Calu3 (cell line): ENCODE measurements around the gene DSCAML1. TPM values are rescaled to one million over a fixed set of nuclear protein-coding genes. Genes with fewer than 3 reads are reported as not detected.

Source experiments
- BruUV-seq: library from RNA; stranded (reverse); fragments of 400-500 nt; replicated peaks from 2 replicates; lab custom pipeline; 2021; lab: Mats Ljungman, UMichigan
- CTCF ChIA-PET: fragments of 300-600 bp; sonication (Branson Sonifier 250); formaldehyde crosslinking; loops from one replicate; lab custom pipeline; 2022; ENCODE audit warnings: antibody characterized with exemption; lab: Charles Lee
- DNase-seq: peaks from one replicate; pipeline ENCODE4 v3.0.0; 2022
- H3K27ac Mint-ChIP-seq: one replicate; pipeline ENCODE4 v1.8.0; 2022; ENCODE audit warnings: mixed read lengths; ENCODE audit not compliant: unreplicated experiment
- H3K27me3 Mint-ChIP-seq: one replicate; pipeline ENCODE4 v1.8.0; 2022; ENCODE audit warnings: mixed read lengths; ENCODE audit not compliant: unreplicated experiment
- H3K36me3 Mint-ChIP-seq: one replicate; pipeline ENCODE4 v1.8.0; 2022; ENCODE audit warnings: mild to moderate bottlenecking, moderate library complexity, mixed read lengths; ENCODE audit not compliant: insufficient read depth, unreplicated experiment
- H3K4me1 Mint-ChIP-seq: one replicate; pipeline ENCODE4 v1.8.0; 2022; ENCODE audit warnings: mild to moderate bottlenecking, low read depth, mixed read lengths; ENCODE audit not compliant: unreplicated experiment
- H3K4me3 Mint-ChIP-seq: one replicate; pipeline ENCODE4 v1.8.0; 2022; ENCODE audit warnings: mild to moderate bottlenecking, low read depth, moderate library complexity, mixed read lengths; ENCODE audit not compliant: unreplicated experiment
- H3K9me3 Mint-ChIP-seq: one replicate; pipeline ENCODE4 v1.8.0; 2022; ENCODE audit warnings: low read depth, mixed read lengths; ENCODE audit not compliant: unreplicated experiment
- intact Hi-C: fragments of 100-400 bp; cut with micrococcal nuclease; formaldehyde crosslinking; loops from one replicate; pipeline ENCODE4 v1.10.0; 2022; ENCODE audit not compliant: unreplicated experiment
- total RNA-seq: library from RNA; stranded (reverse); gene quantifications from 2 replicates; pipeline ENCODE4 v1.2.3, GENCODE V29; 2022
- TF ChIP-seq, protein P1 (sequence below): fragments of 200-600 bp; IDR thresholded peaks from one replicate; pipeline ENCODE4 v1.8.0; 2022; ENCODE audit warnings: antibody characterized with exemption; ENCODE audit not compliant: unreplicated experiment

Gene DSCAML1
- total RNA-seq, 1 experiment from 2014 or later, result 0.07 TPM

DNA sequence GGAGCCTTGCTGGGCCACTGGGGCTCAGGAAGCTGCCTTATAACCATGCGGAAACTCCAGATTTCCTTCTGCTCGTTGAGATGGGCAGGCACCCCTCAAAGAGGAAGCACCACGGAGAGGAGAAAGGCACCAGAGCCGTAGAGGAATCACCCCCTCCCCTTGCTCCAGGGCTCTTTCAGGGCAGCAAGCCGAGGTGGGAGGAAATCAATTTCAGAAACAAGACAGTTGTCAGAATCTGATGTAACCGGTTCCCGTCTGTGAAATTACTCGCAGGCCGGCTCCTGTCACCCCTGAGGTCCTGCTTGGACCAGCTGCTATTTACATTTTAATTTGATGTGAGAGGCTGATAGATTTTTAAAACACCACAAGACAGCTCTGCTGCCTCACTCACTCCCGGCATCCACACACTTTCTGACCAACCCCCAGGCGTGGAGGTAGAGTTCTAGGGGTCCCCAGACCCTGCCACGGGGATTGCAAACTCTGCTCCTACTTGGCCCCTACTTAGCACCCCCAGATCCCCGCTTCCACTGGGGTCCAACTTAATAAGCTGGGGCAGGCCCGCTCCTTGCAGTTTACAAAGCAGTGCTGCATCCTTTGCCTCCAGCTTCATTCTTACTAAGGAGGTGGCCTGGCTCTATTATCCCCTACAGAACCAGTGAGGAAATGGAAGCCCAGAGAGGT is 306.9 kb downstream of the DSCAML1 start:
- no peak overlapping the region for H3K27ac Mint-ChIP-seq
- no peaks in the 10 kb centered on the region for H3K9me3 Mint-ChIP-seq
- no TSS peak for BruUV-seq

DNA sequence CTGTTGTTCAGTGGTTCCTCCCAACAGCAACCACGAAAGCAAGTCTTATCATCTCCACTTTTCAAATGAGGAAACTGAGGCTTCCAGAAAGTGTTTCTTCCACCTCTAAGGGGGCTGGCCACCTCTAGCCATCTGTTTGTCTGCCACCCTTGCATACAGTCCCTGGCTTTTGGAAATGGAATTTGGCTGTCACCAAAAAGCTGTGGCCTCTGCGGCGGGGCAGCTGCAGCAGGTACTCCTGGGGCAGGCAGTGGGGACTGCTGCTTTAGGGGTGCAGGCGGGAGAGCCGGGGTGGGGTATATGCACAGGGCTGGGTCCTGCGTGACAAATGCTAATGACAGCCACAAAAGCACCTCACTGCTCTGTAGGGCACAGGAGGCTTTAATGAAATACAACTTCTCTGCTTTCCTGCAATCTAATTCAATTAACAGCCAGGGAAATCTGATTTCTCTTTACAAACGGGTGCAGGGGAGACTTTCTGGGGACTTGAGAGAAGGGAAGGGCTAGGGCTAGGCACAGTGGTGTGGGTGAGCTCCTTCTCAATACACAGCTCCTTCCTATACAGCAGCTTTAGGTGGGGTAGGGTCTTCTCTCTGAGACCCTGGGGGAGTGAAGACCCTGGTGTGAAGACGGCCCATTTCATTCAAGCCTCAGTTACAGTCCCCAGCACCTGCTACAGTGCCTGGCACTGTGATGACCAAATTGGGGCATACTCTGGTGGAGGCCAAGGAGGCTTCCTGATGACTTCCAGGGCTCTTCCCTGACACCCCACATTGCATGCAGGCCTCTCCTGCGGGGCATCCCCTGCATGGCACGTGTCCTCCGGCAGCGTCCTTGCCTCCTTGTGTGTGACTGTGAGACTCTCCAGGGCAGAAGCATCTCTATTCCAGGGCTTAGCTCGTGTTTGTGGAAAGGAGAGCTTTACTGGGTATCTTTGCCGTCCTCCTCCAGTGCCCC is 307.7 kb downstream of the DSCAML1 start:
- Mint-ChIP-seq H3K4me1 (no peaks in the 10 kb centered on the region), H3K27me3 (peaks cover 85% of the 10 kb centered on the region), H3K9me3 (no peaks in the 10 kb centered on the region), H3K4me3 (no peak overlapping the region), H3K27ac (no peak overlapping the region), H3K36me3 (no peaks in the 10 kb centered on the region)
- CTCF ChIA-PET, result interaction anchor here (0.6 kb wide), 1 partner anchor 112 kb away, joined by 5 read pairs; no protein-coding TSS in a partner anchor
- no peak for DNase-seq
- intact Hi-C loops, result no loop called here
- no TSS peak for BruUV-seq
- TF ChIP-seq, protein P1, sequence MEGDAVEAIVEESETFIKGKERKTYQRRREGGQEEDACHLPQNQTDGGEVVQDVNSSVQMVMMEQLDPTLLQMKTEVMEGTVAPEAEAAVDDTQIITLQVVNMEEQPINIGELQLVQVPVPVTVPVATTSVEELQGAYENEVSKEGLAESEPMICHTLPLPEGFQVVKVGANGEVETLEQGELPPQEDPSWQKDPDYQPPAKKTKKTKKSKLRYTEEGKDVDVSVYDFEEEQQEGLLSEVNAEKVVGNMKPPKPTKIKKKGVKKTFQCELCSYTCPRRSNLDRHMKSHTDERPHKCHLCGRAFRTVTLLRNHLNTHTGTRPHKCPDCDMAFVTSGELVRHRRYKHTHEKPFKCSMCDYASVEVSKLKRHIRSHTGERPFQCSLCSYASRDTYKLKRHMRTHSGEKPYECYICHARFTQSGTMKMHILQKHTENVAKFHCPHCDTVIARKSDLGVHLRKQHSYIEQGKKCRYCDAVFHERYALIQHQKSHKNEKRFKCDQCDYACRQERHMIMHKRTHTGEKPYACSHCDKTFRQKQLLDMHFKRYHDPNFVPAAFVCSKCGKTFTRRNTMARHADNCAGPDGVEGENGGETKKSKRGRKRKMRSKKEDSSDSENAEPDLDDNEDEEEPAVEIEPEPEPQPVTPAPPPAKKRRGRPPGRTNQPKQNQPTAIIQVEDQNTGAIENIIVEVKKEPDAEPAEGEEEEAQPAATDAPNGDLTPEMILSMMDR, result no peak

More for the DNA sequence above, 306.9 kb downstream of the DSCAML1 start:
- DNase-seq, result no peak
- CTCF ChIA-PET, result no interaction called here
- TF ChIP-seq, protein P1, result no peak
- H3K4me3 Mint-ChIP-seq, result no peak overlapping the region
- H3K4me1 Mint-ChIP-seq, result no peaks in the 10 kb centered on the region
- H3K36me3 Mint-ChIP-seq, result no peaks in the 10 kb centered on the region
- peaks cover 85% of the 10 kb centered on the region for H3K27me3 Mint-ChIP-seq
- intact Hi-C loops, result no loop called here

DNA sequence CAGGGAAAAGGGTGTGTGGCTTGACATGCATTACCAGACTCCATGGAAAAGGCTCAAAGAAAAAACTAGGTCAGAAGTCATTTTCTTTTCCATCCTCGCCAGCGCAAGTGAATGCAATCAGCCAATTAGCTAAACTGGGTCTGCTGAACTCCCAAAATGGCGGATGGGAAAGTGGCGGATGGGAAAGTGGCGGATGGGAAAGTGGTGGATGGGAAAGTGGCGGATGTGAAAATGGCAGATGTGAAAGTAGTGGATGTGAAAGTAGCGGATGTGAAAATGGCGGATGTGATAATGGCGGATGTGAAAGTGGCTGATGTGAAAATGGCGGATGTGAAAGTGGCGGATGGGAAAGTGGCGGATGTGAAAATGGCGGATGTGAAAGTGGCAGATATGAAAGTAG is 311.0 kb downstream of the DSCAML1 start:
- CTCF ChIA-PET, result no interaction called here
- no peak overlapping the region for H3K27ac Mint-ChIP-seq

DNA sequence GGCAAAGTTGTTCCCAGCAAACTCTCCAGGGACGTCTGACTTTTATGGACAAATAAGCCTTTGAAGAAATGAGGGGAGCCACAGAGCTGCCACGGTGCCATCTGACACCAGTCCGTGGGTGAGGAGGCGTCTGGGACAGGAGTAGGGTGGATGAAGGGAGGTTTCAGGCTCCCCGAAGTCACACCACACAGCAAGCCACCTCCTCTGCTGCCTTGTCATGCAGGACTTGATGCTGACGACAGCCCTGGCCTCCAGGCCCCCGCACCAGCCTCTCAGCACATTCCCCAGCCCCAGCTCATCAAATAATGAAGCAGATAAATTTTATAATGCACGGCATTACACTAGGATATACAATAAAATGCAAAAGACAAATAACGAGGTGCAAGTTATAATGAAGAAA is 312.9 kb downstream of the DSCAML1 start:
- no peak overlapping the region for H3K27ac Mint-ChIP-seq
- peaks cover 82% of the 10 kb centered on the region for H3K27me3 Mint-ChIP-seq
- no peaks in the 10 kb centered on the region for H3K9me3 Mint-ChIP-seq
- CTCF ChIA-PET, result no interaction called here
- no peak overlapping the region for H3K4me3 Mint-ChIP-seq
- no TSS peak for BruUV-seq
- no peak for DNase-seq
- intact Hi-C loops, result no loop called here
- H3K4me1 Mint-ChIP-seq, result no peaks in the 10 kb centered on the region
- no peaks in the 10 kb centered on the region for H3K36me3 Mint-ChIP-seq
- TF ChIP-seq, protein P1, result no peak

More for the DNA sequence above, 311.0 kb downstream of the DSCAML1 start:
- Mint-ChIP-seq H3K4me1 (no peaks in the 10 kb centered on the region), H3K36me3 (no peaks in the 10 kb centered on the region), H3K4me3 (no peak overlapping the region), H3K27me3 (peaks cover 99% of the 10 kb centered on the region), H3K9me3 (no peaks in the 10 kb centered on the region)
- intact Hi-C loops, result no loop called here
- no peak for DNase-seq
- no TSS peak for BruUV-seq
- TF ChIP-seq, protein P1, result no peak
